ENCODE data around the gene MACROH2A1. TPM values are rescaled to one million over a fixed set of nuclear protein-coding genes. Genes with fewer than 3 reads are reported as not detected.

The MACROH2A1 gene
- total RNA-seq, 1 donor from 2014 or later = 104 TPM

GRCh38 chr5:135386096-135386495 lies 12.9 kb downstream of the MACROH2A1 start:
- no peak for ATAC-seq

GRCh38 chr5:135385576-135385975 lies 13.5 kb downstream of the MACROH2A1 start:
- DNase-seq (ENCODE audit: missing footprints) (no peak), ATAC-seq (no peak)
- intact Hi-C loops (cut with DNase I) = no loop called here

More at GRCh38 chr5:135386096-135386495, 12.9 kb downstream of the MACROH2A1 start:
- intact Hi-C loops (cut with DNase I) = no loop called here
- DNase-seq (ENCODE audit: missing footprints) = no peak

DNA sequence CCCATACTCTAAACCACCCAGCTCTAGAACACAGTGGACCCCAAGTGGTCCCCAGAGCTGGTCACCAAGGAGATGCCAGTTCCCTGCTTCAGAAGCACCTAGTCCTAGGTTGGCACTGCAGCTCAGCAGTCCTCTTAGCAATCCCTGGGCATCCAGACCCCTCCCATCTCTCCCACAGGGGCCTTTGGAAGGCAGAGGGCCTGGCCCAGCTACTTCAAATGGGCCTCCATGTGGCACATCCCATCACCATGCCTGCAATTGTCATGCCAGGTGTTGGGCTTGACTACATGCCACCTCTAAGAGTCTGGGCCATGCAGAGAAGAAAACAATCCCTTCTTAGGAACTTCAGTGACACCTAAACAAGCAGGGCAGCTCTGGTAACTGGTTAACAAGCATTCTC lies 14.1 kb downstream of the MACROH2A1 start:
- DNase-seq (ENCODE audit: missing footprints) (no peak), ATAC-seq (no peak)
- intact Hi-C loops (cut with DNase I) = no loop called here

DNA sequence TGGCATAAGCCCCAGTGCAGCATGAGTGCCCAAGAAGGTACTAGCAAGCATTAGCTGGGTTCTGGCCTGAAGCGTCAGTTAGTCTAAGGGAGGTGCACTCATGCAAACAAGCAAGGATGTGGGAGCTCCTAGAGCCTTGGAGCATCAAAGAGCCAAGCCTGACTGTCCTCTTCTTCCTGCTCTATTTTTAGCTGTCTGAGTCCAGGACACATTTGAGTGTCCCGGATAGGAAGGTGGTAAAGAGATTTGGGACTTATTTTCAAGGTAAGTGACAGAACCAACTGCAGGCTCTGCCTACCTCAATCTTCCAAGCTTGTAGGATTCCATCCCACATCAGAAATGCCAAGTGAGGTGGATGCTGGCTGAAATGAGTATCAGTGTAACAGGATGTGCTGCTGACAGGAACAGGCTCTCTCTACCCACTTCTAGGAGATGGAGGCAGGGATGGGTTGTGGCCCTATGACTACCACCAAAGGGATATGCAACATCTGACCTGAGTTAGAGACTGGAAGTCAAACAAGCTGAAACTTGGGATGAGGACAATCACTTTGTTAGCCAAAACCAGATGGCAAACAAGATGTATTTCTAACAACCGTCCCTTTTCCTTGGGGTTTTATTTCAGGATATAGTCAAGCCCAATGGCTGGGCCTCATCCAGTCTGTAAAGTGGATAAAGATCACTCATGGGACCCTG lies 15.1 kb downstream of the MACROH2A1 start:
- no peak for DNase-seq (ENCODE audit: missing footprints)
- peak; percentile 32 for ATAC-seq
- intact Hi-C loops (cut with DNase I) = no loop called here

DNA sequence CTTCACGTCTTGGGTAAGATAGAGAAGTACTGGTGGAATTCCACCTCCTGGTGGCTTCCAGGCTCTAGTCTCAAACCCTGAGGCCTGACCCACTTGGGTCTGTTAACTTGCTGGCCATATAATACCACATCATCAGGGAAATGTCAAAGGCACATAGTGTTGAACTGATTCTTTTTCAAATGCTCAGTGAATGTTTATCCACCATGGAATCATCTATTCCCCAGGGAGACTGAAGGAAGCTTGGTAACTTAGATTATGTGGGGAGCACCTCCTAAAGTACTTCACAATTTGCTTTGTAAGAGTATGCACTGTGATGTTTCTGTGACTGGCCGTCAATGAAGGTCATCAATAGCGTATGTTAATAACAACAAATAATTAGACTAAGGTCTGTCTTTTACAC lies 16.1 kb downstream of the MACROH2A1 start:
- no peak for ATAC-seq
- intact Hi-C loops (cut with DNase I) = no loop called here
- DNase-seq (ENCODE audit: missing footprints) = no peak

DNA sequence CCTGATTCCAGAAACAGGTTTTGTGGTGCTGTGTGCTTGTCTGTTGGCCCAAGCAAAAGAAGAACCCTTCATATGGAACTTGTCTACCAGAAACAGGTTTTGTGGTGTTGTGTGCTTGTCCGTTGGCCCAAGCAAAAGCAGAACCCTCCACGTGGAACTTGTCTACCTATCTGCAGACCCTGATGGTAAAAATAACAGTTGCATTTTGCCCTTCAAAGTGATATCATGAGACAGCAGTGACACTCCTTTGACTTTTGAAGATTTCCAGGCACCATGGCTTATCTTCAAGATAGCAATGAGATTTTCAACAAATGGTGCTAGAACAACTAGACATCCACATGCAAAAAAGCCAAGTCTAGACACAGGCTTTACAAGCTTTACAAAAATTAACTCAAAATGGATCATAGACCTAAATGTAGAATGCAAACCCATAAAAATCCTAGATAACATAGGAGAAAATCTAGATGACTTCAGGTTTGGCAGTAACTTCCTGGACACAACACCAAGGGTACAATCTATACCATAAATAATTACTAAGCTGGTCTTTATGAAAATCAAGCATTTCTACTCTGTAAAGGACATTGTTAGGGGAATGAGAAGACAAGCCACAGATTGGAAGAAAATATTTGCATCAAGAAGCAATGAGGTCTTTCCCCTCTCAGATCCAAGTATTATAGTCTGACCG lies 16.8 kb downstream of the MACROH2A1 start:
- ATAC-seq (no peak), DNase-seq (ENCODE audit: missing footprints) (no peak)
- intact Hi-C loops (cut with DNase I) = no loop called here

GRCh38 chr5:135379046-135379654 lies 19.9 kb downstream of the MACROH2A1 start:
- intact Hi-C loops (cut with DNase I) = no loop called here
- no peak for ATAC-seq
- no peak for DNase-seq (ENCODE audit: missing footprints)

GRCh38 chr5:135377751-135378680 lies 21.0 kb downstream of the MACROH2A1 start:
- ATAC-seq = no peak
- no peak for DNase-seq (ENCODE audit: missing footprints)
- intact Hi-C loops (cut with DNase I) = no loop called here

DNA sequence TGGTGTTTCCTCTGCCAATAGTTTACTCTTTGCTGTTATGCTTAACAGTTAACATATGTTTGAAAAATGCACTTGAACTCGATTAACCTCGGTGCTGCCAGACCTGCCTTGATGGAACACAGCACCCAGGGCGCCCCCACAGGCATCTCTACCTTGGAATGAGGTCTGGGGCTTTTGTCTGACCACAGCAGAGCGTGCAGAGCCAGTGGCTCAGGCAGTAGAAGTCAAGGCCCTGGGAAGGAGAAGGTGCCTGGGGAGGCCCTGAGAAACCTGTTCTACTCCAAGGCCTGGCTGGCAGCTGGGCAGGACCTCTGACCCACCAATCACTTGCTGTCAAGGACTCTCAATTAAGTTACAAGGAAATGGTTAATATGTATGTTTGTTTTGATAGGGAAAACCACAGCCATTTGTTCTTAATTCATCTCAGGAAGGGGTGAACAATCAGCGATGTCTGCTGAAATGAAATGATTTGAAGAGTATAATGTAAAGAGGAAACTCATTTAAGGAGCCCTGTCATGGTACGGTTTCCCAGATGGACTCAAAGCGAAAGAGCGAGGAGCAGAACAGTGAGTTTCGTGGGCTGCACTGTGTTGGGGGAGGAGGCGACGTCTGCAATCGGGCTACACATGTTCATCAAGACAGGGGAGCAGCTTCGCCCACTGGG lies 21.9 kb downstream of the MACROH2A1 start:
- DNase-seq (ENCODE audit: missing footprints) = no peak
- intact Hi-C loops (cut with DNase I) = no loop called here
- ATAC-seq = no peak

DNA sequence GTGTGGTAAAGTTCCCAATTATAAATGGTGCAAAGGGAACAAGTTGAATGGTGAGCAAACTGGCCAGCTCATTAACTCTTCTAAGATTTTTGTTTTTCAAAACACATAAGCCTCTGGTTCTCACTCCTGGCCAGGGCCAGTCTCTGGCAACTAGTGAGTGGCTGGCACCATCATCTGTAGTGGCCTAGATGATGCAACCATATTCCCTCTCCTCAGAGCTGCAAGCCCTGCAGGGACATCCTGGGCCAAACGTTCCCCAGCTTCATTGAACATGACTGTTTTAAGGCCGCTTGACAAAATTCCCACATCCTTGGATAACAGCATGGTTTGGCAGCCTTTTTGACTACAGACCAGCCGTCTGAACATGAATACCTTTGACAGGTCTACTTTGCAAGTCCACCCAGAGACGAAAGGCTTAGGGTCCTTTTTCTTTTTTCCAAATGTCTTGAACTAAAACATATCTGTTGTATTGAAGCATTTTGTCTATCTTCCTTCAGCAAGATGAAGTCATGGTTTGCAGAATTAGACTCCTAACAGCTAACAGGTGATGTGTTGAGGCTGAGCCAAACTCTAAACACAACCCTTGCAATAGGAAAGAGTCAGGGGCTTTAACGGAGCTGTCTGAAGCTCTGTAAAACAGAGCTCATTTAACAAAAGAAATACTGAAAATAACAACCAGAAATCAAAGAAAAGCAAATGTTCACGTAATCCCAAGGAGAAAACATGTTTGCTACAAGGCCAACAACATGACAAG lies 23.8 kb downstream of the MACROH2A1 start:
- intact Hi-C loops (cut with DNase I) = no loop called here
- DNase-seq (ENCODE audit: missing footprints) (no peak), ATAC-seq (peak; percentile 53)

DNA sequence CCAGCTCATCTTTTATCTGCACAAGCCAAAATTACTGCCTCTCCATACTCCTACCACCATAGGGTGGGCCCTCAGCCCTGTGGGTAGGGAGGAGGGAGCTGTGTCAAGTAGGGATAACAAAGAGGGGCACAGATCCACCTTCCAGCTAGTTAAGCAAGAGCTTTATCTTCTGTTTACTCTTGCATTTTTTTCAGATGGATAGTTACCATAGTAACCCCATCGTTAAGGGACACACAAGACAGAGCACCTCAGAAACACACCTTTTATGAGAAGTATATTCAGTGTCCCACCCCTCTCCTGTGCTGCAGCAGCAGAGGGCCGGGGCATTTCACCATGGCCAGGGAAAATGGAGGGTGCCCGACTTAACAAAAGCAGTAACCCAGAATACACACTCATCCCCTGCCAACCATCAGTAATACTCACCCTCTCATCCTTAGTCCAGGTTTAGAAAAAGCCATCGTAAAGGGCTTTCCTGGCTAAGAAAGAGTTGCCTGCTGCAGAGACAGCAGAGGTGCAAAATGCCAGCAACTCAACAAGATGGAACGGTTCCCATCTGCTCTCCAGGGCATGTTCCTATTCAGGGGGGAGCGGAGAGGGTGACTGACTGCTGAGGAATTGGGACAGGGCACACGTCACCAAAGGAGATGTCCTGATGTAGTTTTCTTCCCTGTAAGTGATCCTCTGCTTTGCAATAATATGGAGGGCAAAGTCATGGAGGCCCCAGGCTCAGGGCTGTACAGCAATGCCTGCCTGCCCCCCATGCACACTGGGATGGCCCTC lies 25.1 kb downstream of the MACROH2A1 start:
- DNase-seq (ENCODE audit: missing footprints) (no peak), ATAC-seq (peak; percentile 81)
- intact Hi-C loops (cut with DNase I) = no loop called here

DNA sequence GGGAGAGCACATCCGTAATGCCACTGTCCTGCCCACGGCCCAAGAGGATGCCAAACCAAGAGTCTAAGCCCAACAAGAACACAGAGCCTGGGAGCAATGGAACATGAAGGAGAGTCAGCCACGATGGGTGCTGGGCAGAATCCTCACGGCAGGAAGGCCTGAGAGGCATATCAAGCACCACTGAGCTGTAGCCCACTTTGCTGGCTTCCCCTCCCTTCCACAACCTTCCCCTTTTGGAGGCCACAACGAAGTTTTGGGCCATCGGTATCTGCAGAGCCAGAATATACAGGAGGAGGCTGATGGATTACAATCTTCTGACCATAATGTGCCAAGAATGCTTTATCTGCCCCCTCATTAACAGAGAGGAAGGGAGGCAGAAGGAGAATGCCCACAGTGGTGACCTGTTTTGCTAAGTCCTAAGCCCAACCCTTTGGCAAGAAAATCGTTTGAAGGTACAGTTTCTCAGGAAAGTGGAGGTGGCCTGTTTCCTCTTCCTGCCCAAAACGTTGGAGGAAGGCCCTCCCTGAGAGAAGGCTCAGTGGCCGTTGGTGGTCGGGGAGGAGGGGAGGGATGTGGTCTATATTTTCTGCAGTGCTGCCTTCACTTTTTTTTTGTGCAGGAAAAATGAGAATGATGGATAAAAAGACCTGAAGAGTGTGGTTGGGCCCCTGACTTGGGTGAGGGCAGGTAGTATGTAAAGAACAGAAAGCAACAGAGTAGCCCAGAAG lies 26.2 kb downstream of the MACROH2A1 start:
- ATAC-seq = no peak
- DNase-seq (ENCODE audit: missing footprints) = no peak
- intact Hi-C loops (cut with DNase I) = no loop called here

DNA sequence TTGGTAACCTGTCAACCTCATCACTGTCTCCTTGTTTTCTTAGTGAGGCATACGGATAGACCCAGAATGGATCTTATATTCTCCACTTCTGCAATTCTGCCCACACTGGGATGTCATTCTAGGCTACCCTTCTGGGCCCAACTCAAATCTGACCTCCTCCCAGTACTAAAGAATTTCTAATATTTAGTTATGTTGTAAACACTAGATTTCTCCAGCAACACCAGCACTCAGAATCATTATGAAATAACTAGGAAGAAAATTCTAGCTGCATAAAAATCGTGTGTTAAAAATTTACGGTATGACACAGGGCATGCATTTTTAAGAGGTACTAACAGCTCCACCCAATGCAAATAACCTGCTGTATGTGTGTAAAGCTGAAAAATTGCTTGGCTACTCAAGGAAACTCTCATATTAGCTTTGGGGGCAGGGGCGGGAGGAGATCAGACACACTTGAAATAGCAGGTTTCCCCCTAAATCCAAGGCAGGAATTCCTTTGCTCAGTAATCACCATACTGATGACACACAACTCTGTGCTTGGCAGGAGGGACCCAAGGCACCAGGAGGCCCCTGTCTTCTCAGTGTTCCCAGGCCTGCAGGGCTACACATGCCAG lies 27.3 kb downstream of the MACROH2A1 start:
- intact Hi-C loops (cut with DNase I) = no loop called here
- ATAC-seq (no peak), DNase-seq (ENCODE audit: missing footprints) (no peak)

- no peak for DNase-seq (ENCODE audit: missing footprints)
- intact Hi-C loops (cut with DNase I) = no loop called here
- no peak for ATAC-seq
Observed at GRCh38 chr5:135369952-135370351, 29.1 kb downstream of the MACROH2A1 start.

GRCh38 chr5:135367554-135367953 lies 31.5 kb downstream of the MACROH2A1 start:
- intact Hi-C loops (cut with DNase I) = no loop called here
- DNase-seq (ENCODE audit: missing footprints) = no peak

DNA sequence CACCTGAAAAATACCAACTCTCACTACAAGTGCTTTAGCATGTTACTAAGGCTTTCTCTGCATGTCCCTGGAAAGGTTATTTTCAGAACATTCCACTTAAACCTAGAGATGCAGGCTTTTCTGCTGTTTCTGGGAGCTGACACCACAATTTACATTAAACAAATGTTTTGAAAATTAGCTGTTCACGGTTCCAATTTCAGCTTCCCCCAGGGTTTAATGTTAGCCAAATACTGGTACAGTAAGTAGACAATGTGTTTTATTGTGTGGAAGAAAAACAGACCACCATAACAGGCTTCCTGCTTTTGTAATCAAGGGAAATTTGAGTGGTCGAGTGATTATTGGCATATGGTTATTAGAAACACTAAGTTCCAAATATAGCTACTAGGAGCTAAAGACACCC lies 32.0 kb downstream of the MACROH2A1 start:
- intact Hi-C loops (cut with DNase I) = no loop called here
- DNase-seq (ENCODE audit: missing footprints) (no peak), ATAC-seq (no peak)

More at GRCh38 chr5:135367554-135367953, 31.5 kb downstream of the MACROH2A1 start:
- no peak for ATAC-seq
